ENCODE data around the gene RGS7BP.

GRCh38 chr5:64569858-64570257, 64.0 kb downstream of the RGS7BP start:
- no peak for TF ChIP-seq ZNF274 (IDR thresholded peaks at IDR 0.05; ENCODE audit: low read depth, low read length)
- no peak for TF ChIP-seq YY1 (IDR thresholded peaks at IDR 0.05; ENCODE audit: insufficient read depth, insufficient read length)
